HG03064 (cell line): ENCODE measurements around the gene LMTK3.

ENCODE experiments used
- ATAC-seq: cut with Tn5 transposase; IDR thresholded peaks from one replicate; pipeline ENCODE4 v1.9.1; 2021; ENCODE audit warnings: low read depth; ENCODE audit not compliant: unreplicated experiment

Gene LMTK3, protein sequence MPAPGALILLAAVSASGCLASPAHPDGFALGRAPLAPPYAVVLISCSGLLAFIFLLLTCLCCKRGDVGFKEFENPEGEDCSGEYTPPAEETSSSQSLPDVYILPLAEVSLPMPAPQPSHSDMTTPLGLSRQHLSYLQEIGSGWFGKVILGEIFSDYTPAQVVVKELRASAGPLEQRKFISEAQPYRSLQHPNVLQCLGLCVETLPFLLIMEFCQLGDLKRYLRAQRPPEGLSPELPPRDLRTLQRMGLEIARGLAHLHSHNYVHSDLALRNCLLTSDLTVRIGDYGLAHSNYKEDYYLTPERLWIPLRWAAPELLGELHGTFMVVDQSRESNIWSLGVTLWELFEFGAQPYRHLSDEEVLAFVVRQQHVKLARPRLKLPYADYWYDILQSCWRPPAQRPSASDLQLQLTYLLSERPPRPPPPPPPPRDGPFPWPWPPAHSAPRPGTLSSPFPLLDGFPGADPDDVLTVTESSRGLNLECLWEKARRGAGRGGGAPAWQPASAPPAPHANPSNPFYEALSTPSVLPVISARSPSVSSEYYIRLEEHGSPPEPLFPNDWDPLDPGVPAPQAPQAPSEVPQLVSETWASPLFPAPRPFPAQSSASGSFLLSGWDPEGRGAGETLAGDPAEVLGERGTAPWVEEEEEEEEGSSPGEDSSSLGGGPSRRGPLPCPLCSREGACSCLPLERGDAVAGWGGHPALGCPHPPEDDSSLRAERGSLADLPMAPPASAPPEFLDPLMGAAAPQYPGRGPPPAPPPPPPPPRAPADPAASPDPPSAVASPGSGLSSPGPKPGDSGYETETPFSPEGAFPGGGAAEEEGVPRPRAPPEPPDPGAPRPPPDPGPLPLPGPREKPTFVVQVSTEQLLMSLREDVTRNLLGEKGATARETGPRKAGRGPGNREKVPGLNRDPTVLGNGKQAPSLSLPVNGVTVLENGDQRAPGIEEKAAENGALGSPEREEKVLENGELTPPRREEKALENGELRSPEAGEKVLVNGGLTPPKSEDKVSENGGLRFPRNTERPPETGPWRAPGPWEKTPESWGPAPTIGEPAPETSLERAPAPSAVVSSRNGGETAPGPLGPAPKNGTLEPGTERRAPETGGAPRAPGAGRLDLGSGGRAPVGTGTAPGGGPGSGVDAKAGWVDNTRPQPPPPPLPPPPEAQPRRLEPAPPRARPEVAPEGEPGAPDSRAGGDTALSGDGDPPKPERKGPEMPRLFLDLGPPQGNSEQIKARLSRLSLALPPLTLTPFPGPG (N-terminal part only)

DNA sequence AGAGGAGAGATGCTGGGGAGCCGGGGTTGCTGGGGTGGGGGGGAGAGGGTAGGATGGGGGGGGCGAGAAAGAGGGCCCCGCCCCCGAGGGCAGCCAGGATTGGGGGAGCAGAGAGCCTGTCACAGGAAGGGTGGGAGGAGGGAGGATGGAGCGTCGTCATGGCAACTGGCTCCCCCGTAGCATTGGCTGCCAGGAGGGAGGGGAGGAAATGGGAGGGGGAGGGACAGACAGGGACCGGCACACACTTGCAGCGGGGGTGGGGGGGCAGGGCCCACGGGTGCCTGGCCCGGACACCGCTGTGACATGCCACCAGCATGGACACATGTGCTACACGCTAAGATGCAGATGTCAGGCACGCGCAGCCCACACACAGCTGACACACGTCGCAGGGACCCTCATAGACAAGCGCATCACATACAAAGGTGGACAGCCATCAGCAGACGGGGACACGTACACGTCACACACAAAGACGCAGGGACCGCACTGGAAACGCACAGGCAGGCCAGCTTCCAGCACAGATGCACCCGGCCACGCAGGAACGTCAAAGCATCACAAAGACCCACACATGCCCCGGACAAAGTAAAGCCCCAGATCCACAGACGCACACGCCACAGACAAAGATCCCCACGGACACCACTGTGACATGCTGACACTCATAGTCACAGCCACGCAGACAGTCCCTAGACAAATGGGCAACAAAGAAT is at the start of gene LMTK3:
TSS of gene LMTK3 (minus strand) at position 36 of the 704 bp plus-strand sequence. CDS start 259 bp downstream, outside the sequence.
- no peak for ATAC-seq

DNA sequence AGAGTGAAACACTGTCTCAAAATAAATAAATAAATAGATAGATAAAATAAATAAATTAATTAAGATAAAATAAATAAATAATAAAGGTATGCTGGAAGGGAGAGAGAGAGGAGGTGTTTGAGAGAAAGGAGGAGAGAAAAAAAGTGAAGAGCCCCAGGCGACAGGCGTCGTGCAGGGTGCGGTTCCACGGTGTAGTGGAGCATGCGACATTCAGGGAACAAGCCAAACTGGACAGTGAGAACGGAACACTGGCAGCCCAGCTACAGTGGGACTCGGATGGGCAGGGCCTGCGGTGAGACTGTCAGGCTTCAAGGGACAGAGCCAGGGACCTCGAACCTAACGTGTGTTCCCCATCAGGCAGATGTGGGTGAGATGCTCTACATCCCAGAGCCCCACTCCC is 49.8 kb upstream of the LMTK3 start:
- no peak for ATAC-seq

- no peak for ATAC-seq
Measured at GRCh38 chr19:48560095-48560530, 48.5 kb upstream of the LMTK3 start.

DNA sequence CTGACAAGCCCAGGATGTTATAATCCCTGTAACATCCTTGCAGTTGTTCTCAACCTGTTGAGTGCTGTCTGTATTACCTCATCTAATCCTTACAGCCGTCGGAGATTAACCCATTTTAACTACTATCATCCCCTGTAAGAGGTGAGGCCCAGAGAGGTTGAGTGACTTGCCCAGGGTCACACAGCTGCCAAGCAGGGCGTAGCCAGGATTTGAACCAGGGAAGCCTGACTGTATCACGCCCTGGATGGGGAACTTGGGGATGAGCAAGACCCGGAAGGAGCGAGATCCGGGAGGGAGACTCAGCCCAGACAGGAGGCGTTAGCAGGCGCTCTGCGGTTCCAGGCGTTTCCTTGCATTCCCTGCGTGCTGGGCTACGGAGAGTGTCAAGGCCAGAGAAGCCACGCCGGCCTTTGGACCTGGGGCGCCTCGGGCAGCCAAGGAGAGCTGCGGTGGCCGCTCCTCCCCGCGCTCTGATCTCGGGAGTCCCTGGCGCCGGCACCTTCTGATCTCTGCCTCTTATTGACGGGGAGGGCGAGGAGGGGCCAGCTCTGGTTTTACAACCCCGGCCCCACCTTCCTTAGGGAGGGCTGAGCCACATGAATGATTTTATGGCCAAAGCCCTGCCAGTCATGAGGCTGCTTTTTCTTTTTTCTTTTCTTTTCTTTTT is 46.5 kb upstream of the LMTK3 start:
- no peak for ATAC-seq

DNA sequence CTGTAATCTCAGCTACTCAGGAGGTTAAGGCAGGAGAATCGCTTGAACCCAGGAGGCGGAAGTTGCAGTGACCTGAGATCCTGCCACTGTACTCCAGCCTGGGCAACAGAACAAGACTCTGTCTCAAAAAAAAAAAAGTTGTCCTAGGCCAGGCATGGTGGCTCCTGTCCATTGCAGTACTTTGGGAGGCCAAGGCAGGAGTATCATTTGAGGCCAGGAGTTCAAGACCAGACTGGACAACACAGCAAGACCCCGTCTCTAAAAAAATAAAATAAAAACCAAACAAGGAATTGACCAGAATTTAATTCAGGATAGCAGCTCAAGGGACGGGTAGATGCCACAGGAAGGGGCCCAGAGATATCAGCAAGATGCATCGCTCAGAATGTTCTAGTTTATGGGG is 45.2 kb upstream of the LMTK3 start:
- no peak for ATAC-seq

DNA sequence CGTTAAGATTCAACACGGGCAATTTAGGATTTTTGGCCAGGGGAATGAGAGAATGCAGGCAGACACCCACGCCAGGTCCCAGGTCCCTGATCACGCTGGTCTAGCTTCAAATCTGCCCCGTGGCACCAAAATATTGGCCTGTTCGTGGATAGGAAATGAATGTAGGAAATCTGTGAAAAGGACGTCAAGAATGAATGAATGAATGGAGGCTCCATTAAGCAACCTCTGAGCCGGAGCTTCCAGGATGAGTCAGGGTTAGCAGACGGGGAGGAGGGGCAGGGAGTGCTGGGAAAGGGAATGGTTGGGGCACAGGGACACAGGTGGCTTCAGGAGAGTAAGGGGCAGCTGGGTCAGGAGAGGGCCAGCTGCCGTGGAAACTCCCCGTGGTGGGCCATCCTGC is 44.5 kb upstream of the LMTK3 start:
- no peak for ATAC-seq

GRCh38 chr19:48554385-48555091 is 42.9 kb upstream of the LMTK3 start:
- ATAC-seq, result no peak

DNA sequence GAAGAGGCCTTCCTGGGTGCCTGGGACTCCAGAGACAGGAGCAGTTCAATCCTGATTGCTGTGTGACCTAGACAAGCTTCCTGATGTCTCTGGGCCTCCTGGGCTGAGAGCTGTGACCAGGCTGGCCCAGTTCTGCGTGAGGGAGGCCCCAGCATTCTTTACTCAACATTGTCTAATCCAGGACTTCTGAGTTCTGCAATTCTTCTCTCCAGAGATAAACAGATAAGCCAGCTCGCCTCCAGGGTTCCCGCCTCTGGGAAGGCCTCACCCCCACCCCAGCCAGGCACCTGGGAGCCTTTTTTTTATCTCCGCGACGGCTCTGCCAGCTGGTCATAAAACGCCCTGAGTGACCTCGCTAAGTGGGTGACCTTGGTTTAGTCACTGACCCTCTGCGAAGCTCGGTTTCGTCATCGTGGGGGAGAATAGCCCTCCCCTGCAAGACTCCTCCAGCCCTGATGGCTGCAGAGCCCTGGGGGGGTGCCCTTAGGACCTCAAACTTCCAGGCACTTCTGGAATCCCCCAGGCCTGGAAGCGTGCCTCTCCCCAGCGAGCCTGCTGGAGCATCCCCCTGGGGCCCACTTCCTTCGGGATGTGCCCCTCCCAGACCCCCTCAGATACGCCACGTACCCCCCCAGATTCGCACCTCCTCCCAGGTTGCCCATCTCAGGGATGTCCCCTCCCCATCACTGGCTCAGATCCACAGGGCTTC is 42.2 kb upstream of the LMTK3 start:
- no peak for ATAC-seq

DNA sequence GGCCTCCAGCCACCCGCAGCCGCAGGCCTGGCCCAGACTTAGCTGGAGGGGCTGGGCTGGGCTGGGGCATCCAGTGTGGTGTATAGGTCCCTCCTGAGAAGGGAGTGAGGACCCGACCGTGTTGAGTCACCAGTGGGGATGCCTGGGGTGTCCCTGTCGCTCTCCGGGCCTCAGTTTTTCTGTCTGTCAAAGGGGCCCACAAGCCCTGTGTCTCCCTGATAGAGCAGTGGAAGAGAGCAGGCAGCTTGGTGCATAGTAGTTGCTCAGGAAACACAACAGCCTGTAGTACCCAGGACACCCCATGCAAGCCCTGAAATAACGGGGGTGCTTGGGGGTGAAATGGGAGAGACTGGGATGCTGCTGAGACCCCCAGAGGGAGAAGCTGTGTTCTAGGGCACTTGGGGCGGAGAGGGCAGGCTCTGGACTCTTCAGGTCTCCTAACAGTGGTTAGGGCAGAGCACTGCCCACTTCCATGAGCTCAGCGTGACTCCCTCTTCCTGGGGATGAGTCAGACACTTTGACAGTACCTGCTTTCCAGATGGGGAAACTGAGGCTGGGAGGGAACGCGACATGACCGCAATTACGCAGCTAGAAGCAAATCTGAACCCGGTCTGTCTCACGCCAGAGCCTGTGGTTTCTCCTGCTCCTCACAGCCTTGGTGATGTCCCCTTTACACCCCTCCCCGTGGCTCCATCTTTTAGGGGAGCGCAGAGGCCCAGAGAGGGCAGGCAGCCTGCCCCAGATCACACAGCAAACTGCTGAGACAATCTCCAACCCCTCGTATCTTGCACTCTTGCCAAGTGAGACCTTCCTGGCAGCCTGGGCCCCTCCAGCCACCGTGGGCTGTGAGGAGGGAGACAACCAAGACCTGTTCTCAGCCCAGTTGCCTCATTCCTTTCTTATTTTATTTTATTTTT is 41.0 kb upstream of the LMTK3 start:
- ATAC-seq, result no peak

- ATAC-seq, result no peak
Measured at GRCh38 chr19:48551437-48552302, 40.0 kb upstream of the LMTK3 start, which contains the start of gene SULT2B1. SULT2B1 (plus strand) TSS chr19:48552172; CDS start chr19:48552253, 81 bp downstream.

DNA sequence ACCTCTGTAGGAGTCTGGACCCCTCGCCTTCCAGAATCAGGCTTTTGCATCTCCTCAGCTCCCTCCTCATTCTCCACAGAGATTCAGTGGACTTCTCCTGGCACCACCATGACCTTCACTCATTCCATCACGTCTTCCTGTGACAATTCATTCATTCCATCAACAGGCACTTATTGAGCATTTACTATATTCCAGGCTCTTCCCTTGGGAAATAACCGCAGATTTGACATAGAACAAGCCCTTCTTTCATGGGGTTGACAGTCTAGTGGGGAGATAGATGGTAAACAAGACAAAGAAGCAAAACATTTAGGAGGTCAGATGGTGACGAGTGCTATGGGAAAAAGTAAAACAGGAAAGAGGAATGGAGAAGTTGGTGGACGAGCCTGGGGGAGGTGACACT is 37.7 kb upstream of the LMTK3 start:
- ATAC-seq, result no peak

DNA sequence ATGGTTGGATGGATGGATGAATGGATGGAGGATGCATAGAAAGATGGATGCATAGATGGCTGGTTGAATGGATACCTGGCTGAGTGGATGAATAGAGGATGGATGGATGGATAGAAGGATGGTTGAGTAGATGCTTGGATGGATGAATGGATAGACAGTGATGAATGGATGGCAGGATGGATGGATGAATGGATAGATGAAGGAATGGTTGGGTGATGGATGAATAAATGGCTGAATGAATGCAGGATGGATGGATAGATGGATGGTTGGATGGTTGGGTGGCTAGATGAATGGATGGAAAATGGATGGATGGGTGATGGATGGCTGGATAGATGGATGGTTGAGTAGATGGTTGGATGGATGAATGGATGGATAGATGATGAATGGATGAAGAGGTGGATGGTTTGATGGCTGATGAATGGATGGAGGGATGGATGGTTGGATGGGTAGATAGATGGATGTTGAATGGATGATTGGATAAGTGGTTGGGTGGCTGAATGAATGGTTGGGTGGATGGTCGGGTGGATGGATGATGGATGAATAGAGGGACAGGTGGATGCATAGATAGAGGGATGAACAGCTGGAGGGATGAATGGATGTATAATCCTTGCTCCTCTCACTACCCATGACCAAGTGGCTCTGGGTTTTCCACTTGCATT is 36.7 kb upstream of the LMTK3 start:
- ATAC-seq, result no peak

- no peak for ATAC-seq
Measured at GRCh38 chr19:48547722-48548121, 36.1 kb upstream of the LMTK3 start.

- no peak for ATAC-seq
Measured at GRCh38 chr19:48544856-48545750, 33.5 kb upstream of the LMTK3 start.
